ENCODE results near the gene VSIR.

Gene VSIR

GRCh38 chr10:71746344-71747037 is 26.8 kb downstream of the VSIR start:
- no peak for DNase-seq (ENCODE audit: low read depth)
- TF ChIP-seq, protein P1, sequence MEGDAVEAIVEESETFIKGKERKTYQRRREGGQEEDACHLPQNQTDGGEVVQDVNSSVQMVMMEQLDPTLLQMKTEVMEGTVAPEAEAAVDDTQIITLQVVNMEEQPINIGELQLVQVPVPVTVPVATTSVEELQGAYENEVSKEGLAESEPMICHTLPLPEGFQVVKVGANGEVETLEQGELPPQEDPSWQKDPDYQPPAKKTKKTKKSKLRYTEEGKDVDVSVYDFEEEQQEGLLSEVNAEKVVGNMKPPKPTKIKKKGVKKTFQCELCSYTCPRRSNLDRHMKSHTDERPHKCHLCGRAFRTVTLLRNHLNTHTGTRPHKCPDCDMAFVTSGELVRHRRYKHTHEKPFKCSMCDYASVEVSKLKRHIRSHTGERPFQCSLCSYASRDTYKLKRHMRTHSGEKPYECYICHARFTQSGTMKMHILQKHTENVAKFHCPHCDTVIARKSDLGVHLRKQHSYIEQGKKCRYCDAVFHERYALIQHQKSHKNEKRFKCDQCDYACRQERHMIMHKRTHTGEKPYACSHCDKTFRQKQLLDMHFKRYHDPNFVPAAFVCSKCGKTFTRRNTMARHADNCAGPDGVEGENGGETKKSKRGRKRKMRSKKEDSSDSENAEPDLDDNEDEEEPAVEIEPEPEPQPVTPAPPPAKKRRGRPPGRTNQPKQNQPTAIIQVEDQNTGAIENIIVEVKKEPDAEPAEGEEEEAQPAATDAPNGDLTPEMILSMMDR (conservative IDR thresholded peaks at IDR 0.05; ENCODE audit: low read length) = 0 out of 2 replicates have a peak, but pooled peaks have one; percentile 5
- H3K4me3 ChIP-seq (ENCODE audit: low read length) = no peak overlapping the region

- TF ChIP-seq, protein P1 (conservative IDR thresholded peaks at IDR 0.05; ENCODE audit: low read length) = no peak
Observed at GRCh38 chr10:71745664-71746250, 27.6 kb downstream of the VSIR start.

GRCh38 chr10:71744897-71745663 is 28.2 kb downstream of the VSIR start:
- no peak for DNase-seq (ENCODE audit: low read depth)
- no peak overlapping the region for H3K4me3 ChIP-seq (ENCODE audit: low read length)
- TF ChIP-seq, protein P1 (conservative IDR thresholded peaks at IDR 0.05; ENCODE audit: low read length) = no peak

More at GRCh38 chr10:71745664-71746250, 27.6 kb downstream of the VSIR start:
- no peak overlapping the region for H3K4me3 ChIP-seq (ENCODE audit: low read length)
- no peak for DNase-seq (ENCODE audit: low read depth)

DNA sequence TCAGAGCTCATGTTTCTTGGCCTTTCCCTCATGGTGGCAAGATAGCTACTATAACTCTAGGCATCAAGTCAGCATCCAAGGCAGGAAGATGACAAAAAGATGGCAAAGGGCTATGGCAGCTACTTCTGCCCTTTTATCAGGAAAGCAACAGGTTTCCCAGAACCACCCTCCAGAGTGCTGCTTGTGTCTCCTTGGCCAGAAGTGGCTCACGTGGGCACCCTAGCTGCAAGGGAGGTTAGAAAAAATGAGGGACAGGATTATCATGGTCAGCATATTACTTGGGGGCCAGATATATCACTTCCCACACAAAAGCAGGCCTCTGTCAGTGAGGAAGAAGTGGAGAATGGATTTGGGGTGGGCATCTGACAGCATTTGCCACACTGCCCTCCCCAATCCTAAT is 29.5 kb downstream of the VSIR start:
- H3K4me3 ChIP-seq (ENCODE audit: low read length) = no peak overlapping the region
- DNase-seq (ENCODE audit: low read depth) = no peak
- TF ChIP-seq, protein P1 (conservative IDR thresholded peaks at IDR 0.05; ENCODE audit: low read length) = no peak

GRCh38 chr10:71743089-71743838 is 30.1 kb downstream of the VSIR start:
- TF ChIP-seq, protein P1 (conservative IDR thresholded peaks at IDR 0.05; ENCODE audit: low read length) = no peak
- no peak for DNase-seq (ENCODE audit: low read depth)
- H3K4me3 ChIP-seq (ENCODE audit: low read length) = no peak overlapping the region

GRCh38 chr10:71742301-71743088 is 30.8 kb downstream of the VSIR start:
- TF ChIP-seq, protein P1 (conservative IDR thresholded peaks at IDR 0.05; ENCODE audit: low read length) = no peak
- no peak for DNase-seq (ENCODE audit: low read depth)
- H3K4me3 ChIP-seq (ENCODE audit: low read length) = no peak overlapping the region

Data from AG10803 (cell line).